Loucy (cell line): Measurements from ENCODE around the gene TRIM37.

ENCODE experiments used
- H2AFZ ChIP-seq: fragments of 200-600 bp; sonication (generic); 2 replicates; pipeline ENCODE4 v1.6.0; 2016; ENCODE audit warnings: antibody characterized with exemption, mild to moderate bottlenecking, low read length, moderate library complexity
- H3F3A ChIP-seq: fragments of 200-600 bp; 2 replicates; pipeline ENCODE4 v1.6.0; 2016; ENCODE audit warnings: antibody characterized with exemption, low read depth, mild to moderate bottlenecking
- H3K27me3 ChIP-seq: fragments of 200-600 bp; sonication (generic); 2 replicates; pipeline ENCODE4 v1.6.1; 2014; ENCODE audit warnings: low read length, mild to moderate bottlenecking; ENCODE audit not compliant: insufficient read depth, poor library complexity, severe bottlenecking
- H3K36me3 ChIP-seq: fragments of 200-600 bp; sonication (generic); 2 replicates; pipeline ENCODE4 v1.6.1; 2016; ENCODE audit warnings: low read length; ENCODE audit not compliant: insufficient read depth
- H3K4me1 ChIP-seq: fragments of 200-600 bp; sonication (generic); 2 replicates; pipeline ENCODE4 v1.5.1; 2014; ENCODE audit warnings: low read length, mild to moderate bottlenecking; ENCODE audit not compliant: insufficient read depth, poor library complexity, severe bottlenecking
- H3K4me2 ChIP-seq: fragments of 200-600 bp; sonication (generic); 2 replicates; pipeline ENCODE4 v1.6.0; 2014; ENCODE audit warnings: antibody characterized with exemption, low read length, low read depth, mild to moderate bottlenecking; ENCODE audit not compliant: poor library complexity, severe bottlenecking
- H3K4me3 ChIP-seq: fragments of 200-600 bp; sonication (generic); 2 replicates; pipeline ENCODE4 v1.5.1; 2014; ENCODE audit warnings: low read length, mild to moderate bottlenecking, mixed read lengths; ENCODE audit not compliant: poor library complexity, severe bottlenecking
- H3K79me2 ChIP-seq: fragments of 200-600 bp; sonication (generic); 2 replicates; pipeline ENCODE4 v1.6.1; 2014; ENCODE audit warnings: low read length; ENCODE audit not compliant: insufficient read depth
- H3K9ac ChIP-seq: fragments of 200-600 bp; sonication (generic); 2 replicates; pipeline ENCODE4 v1.6.0; 2014; ENCODE audit warnings: mild to moderate bottlenecking, low read depth, low read length, moderate library complexity; ENCODE audit not compliant: poor library complexity, severe bottlenecking
- H3K9me2 ChIP-seq: fragments of 200-600 bp; sonication (generic); replicated peaks from 2 replicates; pipeline ENCODE4 v1.6.1; 2016; ENCODE audit warnings: low read depth, low read length, mixed read lengths
- H3K9me3 ChIP-seq: fragments of 200-600 bp; sonication (generic); 2 replicates; pipeline ENCODE4 v1.6.1; 2014; ENCODE audit warnings: mild to moderate bottlenecking, antibody characterized with exemption, low read length, low read depth; ENCODE audit not compliant: insufficient read depth
- H4K20me1 ChIP-seq: fragments of 200-600 bp; sonication (generic); 2 replicates; pipeline ENCODE4 v1.6.0; 2014; ENCODE audit warnings: antibody characterized with exemption, low read length, mild to moderate bottlenecking; ENCODE audit not compliant: insufficient read depth, poor library complexity, severe bottlenecking
- CTCF ChIP-seq: fragments of 200-600 bp; sonication (generic); conservative IDR thresholded peaks from 2 replicates; pipeline ENCODE4 v1.5.1; 2014; ENCODE audit warnings: mild to moderate bottlenecking, antibody characterized with exemption, low read length
- EZH2phosphoT487 ChIP-seq: fragments of 200-600 bp; IDR thresholded peaks from 2 replicates; pipeline ENCODE4 v1.6.1; 2018; ENCODE audit warnings: antibody characterized with exemption, mild to moderate bottlenecking, moderate library complexity, borderline replicate concordance

TRIM37 gene

GRCh38 chr17:58985367-58985766 is 121.3 kb downstream of the TRIM37 start:
- Histone ChIP-seq H3K36me3 (no peaks in the 10 kb centered on the region), H3K9ac (no peak overlapping the region), H3K9me3 (no peaks in the 10 kb centered on the region), H3K9me2 (no peaks in the 10 kb centered on the region), H2AFZ (no peak overlapping the region), H3K4me1 (no peaks in the 10 kb centered on the region), H3K79me2 (no peaks in the 10 kb centered on the region), H3K27me3 (no peaks in the 10 kb centered on the region), H3K4me2 (no peak overlapping the region), H3F3A (no peaks in the 10 kb centered on the region), H3K4me3 (no peak overlapping the region), H4K20me1 (no peaks in the 10 kb centered on the region)
- TF ChIP-seq EZH2phosphoT487 (no peak), CTCF (no peak)

- TF ChIP-seq CTCF (no peak), EZH2phosphoT487 (no peak)
- Histone ChIP-seq H3K4me2 (no peak overlapping the region), H3K9ac (no peak overlapping the region), H3K4me1 (no peaks in the 10 kb centered on the region), H3K36me3 (no peaks in the 10 kb centered on the region), H2AFZ (no peak overlapping the region), H3F3A (no peaks in the 10 kb centered on the region), H3K27me3 (no peaks in the 10 kb centered on the region), H4K20me1 (no peaks in the 10 kb centered on the region), H3K4me3 (no peak overlapping the region), H3K9me2 (no peaks in the 10 kb centered on the region), H3K79me2 (no peaks in the 10 kb centered on the region), H3K9me3 (no peaks in the 10 kb centered on the region)
Observed at GRCh38 chr17:58982626-58983025, 124.1 kb downstream of the TRIM37 start.

GRCh38 chr17:58980706-58981481 is 125.8 kb downstream of the TRIM37 start:
- Histone ChIP-seq H3K9me2 (no peaks in the 10 kb centered on the region), H3K79me2 (no peaks in the 10 kb centered on the region), H3K4me3 (no peak overlapping the region), H3K9me3 (no peaks in the 10 kb centered on the region), H3K27me3 (no peaks in the 10 kb centered on the region), H3K9ac (no peak overlapping the region), H3K4me2 (no peak overlapping the region), H4K20me1 (no peaks in the 10 kb centered on the region), H3K36me3 (no peaks in the 10 kb centered on the region), H2AFZ (no peak overlapping the region), H3F3A (no peaks in the 10 kb centered on the region), H3K4me1 (peaks cover 8% of the 10 kb centered on the region)
- TF ChIP-seq EZH2phosphoT487, result no peak
- TF ChIP-seq CTCF, result no peak
